ENCODE results near the gene EHMT1.

EHMT1 gene

DNA sequence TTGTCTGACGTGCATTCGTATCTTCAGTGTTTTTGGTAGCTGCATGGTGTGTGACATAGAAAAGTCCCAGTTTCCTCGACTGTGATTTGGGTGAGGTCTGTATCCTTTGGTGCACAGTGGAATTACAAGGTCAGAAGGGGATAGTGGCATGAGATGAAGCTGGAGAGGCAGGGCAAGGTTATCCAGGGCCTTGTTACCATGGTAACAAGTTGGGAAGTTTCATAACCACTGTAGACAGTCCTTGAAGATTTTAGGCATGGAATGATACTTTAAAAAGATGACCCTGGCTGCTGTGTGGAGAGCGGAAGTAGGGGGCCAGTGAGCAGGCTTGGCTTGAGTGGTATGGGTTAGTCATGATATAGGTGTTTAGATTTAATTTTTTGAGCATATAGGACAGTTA lies 11.9 kb downstream of the EHMT1 start:
- no peak for DNase-seq (ENCODE audit: low spot score)
- TF ChIP-seq, protein P1, sequence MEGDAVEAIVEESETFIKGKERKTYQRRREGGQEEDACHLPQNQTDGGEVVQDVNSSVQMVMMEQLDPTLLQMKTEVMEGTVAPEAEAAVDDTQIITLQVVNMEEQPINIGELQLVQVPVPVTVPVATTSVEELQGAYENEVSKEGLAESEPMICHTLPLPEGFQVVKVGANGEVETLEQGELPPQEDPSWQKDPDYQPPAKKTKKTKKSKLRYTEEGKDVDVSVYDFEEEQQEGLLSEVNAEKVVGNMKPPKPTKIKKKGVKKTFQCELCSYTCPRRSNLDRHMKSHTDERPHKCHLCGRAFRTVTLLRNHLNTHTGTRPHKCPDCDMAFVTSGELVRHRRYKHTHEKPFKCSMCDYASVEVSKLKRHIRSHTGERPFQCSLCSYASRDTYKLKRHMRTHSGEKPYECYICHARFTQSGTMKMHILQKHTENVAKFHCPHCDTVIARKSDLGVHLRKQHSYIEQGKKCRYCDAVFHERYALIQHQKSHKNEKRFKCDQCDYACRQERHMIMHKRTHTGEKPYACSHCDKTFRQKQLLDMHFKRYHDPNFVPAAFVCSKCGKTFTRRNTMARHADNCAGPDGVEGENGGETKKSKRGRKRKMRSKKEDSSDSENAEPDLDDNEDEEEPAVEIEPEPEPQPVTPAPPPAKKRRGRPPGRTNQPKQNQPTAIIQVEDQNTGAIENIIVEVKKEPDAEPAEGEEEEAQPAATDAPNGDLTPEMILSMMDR (IDR thresholded peaks at IDR 0.05; ENCODE audit: extremely low read depth, missing control alignments), result no peak

DNA sequence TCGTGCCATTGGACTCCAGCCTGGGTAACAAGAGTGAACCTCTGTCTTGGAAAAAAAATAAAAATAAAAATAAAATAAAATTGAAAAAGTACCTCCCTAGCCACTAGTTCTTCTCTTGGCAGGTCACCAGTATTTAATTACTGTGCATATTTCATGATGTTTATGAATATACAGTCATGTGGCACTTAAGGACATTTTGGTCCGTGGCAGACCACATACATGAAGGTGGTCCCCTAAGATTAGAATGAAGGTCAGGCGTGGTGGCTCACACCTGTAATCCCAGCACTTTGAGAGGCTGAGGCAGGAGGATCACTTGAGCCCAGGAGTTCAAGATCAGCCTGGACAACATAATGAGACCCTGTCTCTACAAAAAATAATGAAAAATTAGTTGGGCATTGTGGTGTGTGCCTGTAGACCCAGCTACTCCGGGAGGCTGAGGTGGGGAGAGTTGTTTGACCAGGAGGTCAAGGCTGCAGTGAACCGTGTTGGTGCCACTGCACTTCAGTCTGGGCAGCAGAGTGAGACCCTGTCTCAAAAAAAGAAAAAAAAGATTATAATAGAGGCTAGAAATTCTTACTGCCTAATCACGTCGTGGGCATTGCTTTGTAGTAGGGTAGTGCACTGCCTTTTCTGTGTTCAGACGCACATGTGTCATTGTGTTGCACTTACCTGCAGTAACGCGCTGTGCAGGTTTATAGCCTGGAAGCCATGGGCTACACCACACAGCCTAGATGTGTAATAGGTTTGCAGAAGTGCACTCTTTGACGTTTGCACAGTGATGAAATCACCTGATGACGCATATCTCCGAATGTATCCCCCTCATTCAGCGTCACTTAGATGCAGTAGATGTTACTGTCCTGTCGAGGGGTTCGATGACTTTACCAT lies 12.8 kb downstream of the EHMT1 start:
- TF ChIP-seq, protein P1 (IDR thresholded peaks at IDR 0.05; ENCODE audit: extremely low read depth, missing control alignments), result no peak
- no peak for DNase-seq (ENCODE audit: low spot score)

DNA sequence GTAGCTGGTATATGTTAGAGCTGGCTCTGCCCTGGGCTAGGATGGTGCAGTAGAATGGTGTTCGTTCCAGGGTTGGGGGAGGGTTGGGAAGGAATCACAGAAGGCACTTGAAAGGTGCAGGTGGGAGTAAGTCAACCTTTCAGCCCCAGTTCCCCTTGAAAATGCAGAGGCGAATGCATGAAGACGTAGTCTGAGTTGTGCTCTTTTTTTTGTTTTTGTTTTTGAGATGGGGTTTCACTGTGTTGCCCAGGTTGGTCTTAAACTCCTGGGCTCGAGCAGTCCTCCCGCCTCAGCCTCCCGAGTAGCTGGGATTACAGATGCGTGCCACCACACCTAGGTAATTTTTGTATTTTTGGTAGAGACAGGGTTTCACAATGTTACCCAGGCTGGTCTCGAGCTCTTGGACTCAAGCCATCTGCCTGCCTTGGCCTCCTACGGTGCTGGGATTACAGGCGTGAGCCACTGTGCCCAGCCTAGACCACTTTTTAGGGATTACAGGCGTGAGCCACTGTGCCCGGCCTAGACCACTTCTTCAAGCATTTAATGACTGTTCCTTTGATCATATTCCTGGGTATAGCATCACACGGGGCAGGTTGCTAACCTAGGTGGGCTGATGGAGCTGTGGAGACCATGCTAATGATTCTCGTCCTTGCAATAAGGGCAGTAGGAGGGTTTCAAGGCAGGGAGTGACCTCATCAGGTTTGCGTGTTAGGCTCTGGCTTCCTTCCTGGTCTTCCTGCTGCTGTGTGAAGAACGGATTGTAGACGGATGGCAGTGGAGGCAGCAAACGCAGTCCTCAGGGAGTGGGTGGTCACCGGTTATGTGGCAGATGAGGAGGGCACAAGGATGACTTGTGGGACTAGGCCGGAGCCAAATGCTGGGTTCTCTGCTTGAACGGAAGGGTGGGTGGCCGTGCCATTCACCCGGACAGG lies 13.7 kb downstream of the EHMT1 start:
- TF ChIP-seq, protein P1 (IDR thresholded peaks at IDR 0.05; ENCODE audit: extremely low read depth, missing control alignments), result no peak
- DNase-seq (ENCODE audit: low spot score), result no peak

DNA sequence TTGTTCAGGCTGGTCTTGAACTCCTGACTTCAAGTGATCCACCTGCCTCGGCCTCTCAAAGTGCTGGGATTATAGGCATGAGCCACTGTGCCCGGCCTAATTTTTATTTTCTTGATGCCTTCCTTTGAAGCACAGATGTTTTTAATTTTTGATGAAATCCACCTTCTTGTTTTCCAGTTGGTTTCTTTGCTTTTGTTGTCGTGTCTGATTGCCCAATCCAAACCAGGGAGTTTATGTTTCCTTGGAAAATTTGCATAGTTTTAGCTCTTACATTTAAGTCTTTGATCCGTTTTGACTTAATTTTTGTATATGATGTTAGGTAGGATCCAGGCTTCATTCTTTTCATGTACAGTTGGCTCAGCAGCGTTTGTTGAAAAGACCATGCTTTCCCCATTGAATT lies 15.2 kb downstream of the EHMT1 start:
- TF ChIP-seq, protein P1 (IDR thresholded peaks at IDR 0.05; ENCODE audit: extremely low read depth, missing control alignments), result no peak
- no peak for DNase-seq (ENCODE audit: low spot score)

DNA sequence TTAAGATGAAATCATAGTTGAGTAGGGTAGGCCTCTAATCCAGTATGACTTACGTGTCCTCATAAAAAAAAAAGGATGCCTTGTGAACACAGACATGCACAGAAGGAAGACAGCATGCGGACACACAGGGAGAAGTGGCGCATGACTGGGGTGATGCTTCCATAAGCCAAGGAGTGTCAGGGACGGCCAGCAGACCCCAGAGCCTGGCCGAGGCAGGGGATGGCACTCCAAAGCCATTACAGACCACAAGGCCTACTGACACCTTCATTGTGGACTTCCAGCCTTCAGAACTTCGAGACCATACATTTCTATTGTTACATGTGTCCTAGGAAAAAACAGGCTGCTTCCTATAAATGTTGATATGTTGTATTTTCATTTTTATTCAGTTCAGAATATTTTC lies 19.9 kb downstream of the EHMT1 start:
- TF ChIP-seq, protein P1 (IDR thresholded peaks at IDR 0.05; ENCODE audit: extremely low read depth, missing control alignments), result no peak
- DNase-seq (ENCODE audit: low spot score), result no peak

DNA sequence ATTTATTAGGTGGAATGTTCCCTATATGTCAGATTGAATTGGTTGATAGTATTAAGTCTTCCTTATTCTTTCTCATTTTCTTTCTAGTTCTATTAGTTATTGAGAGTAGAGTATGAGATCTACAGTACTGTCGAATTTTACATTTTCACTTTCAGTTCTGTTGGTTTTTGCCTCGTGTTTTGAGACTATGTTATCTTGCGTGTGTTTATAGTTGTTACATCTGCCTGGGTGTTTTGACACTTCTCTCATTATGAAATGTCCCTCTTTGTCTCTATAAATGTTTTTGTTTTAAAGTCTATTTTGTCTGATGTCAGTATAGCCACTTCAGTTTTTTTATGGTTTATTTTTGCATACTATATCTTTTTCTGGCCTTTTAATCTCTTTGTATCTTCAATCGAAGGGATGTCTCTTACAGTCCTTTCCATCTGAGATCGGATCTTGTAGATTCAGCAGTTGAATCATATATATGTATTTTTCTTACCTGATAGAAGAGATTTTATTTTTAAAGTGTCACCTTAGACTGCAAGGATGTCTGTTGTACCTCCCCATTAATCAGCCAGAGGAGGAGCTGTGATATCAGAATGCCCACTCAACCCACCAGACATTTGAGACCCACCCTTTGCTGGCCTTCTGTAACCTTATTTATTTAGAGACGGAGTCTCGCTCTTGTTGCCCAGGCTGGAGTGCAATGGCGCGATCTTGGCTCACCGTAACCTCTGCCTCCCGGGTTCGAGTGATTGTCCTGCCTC lies 20.7 kb downstream of the EHMT1 start:
- TF ChIP-seq, protein P1 (IDR thresholded peaks at IDR 0.05; ENCODE audit: extremely low read depth, missing control alignments), result no peak
- DNase-seq (ENCODE audit: low spot score), result peak; percentile 77
